SW 1271 (cell line): Measurements from ENCODE around the gene B3GNT8.
A peak's percentile ranks its signal among the peaks of the same experiment; 100 is the strongest.
"Not testable (repeated sequence)": the region's sequence is repeated elsewhere in the genome, so short reads cannot be mapped to it uniquely, and the experiment has no call there.

ENCODE experiments used
- DNase-seq, 2 experiments: peaks; one replicate each; lab custom pipeline; 2025; lab: John Stamatoyannopoulos, UW

The B3GNT8 gene, protein sequence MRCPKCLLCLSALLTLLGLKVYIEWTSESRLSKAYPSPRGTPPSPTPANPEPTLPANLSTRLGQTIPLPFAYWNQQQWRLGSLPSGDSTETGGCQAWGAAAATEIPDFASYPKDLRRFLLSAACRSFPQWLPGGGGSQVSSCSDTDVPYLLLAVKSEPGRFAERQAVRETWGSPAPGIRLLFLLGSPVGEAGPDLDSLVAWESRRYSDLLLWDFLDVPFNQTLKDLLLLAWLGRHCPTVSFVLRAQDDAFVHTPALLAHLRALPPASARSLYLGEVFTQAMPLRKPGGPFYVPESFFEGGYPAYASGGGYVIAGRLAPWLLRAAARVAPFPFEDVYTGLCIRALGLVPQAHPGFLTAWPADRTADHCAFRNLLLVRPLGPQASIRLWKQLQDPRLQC

DNA sequence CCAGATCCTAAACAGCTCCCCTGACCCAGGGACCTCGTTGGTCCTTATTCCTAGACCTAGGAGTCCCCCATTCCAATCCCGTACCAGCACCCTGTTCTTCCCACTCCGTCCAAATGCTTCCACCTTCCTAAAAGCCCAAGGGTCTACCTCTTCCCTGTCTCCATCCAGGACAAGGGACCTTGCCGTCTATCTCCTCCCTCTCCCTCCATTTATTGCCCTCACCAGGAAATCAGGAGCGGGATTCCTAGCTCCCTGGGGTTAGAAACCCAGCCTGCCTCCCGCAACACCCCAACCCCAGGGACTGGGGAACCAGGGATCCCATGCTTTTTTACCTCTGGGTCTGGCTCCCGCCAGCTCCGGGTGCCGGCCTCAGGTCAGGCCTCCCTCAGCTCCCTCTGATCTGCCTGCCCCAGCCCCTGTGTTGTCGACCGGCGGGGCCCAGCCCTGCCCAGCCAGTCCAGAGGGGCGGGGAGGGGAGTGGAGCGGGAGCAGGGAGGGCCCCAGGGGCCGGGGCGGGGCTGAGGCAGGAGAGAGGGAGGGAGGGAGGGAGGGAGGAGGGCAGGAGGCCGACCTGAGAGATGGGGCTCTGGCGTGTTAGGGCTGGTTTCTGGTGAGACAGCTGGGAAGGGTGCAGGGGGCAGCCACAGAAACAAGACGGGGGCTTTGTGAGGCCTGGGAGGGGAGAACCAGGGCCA, at the start of gene B3GNT8:
B3GNT8 (minus strand) TSS at position 423 of the 695 bp plus-strand sequence. CDS start 596 bp downstream, outside the sequence.
- no peak for DNase-seq

GRCh38 chr19:41476583-41476982, 49.4 kb upstream of the B3GNT8 start:
- no peak for DNase-seq

- DNase-seq, result not testable (repeated sequence)
Observed at GRCh38 chr19:41463257-41464256, 36.4 kb upstream of the B3GNT8 start.

DNA sequence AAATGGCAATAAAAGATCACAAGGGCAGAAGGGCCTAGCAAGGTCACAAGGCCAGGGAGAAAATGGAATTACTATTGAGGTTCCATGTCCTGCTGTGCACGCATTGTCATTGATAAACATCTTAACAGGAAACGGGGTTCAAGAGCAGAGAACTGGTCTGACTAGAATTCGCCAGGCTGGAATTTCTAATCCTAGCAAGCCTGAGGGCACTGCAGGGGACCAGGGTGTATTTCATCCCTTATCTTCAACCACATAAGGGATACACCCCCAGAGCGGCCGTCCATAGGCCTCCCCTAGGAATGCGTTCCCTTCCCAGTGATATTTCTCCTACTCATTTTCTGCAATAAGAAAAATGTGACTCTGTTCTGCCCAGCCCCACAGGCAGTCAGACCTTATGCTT, 35.3 kb upstream of the B3GNT8 start:
- DNase-seq, result no peak

DNA sequence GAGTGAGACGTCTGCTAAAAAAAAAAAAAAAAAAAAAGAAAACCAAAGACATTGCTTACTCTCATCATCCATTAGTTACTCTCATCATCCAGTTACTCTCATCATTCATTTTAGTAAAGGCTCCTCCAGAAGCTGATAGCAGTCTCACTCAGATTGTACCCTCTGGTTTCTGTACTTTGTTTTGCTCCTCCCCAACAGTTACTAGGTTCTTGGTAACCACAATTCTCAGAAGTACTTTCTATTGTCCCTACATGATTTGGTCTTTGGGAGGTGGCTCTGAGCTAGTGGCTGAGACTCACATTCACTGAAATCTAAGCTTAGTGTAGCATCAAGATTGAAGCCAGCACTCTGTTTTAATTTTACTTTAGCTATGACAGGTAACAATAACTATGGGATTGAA, 30.1 kb upstream of the B3GNT8 start:
- no peak for DNase-seq

GRCh38 chr19:41456342-41456918, 29.3 kb upstream of the B3GNT8 start:
- peak in 1 of 2 experiments; percentile 14 for DNase-seq

GRCh38 chr19:41455936-41456335, 28.8 kb upstream of the B3GNT8 start:
- no peak for DNase-seq

- no peak for DNase-seq
Observed at GRCh38 chr19:41452584-41453275, 25.6 kb upstream of the B3GNT8 start.

GRCh38 chr19:41449865-41450178, 22.6 kb upstream of the B3GNT8 start:
- no peak for DNase-seq

- peak; percentile 30 to 59 for DNase-seq
Observed at GRCh38 chr19:41449079-41449864, 22.1 kb upstream of the B3GNT8 start.

GRCh38 chr19:41447732-41448332, 20.7 kb upstream of the B3GNT8 start:
- no peak for DNase-seq

DNA sequence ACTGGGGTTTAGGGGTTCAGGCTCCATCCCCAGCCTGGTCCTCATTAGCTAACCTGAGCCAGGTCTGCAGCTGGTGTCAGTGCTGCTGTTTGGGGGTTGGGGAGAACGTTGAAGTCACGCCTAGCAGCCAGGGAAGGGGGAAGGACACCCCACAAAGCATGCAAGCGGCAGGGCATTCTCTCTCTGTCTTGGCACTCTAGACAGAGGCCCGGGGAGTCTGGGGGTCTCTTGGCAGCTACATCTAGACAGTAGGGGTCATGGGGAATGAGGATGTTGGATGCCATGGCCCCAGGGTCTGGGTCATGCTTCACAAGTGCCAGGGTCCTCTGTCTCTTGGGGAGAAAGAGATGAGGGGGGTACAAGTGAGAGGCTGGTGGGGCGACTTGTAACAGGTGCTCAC, 18.4 kb upstream of the B3GNT8 start:
- no peak for DNase-seq

DNA sequence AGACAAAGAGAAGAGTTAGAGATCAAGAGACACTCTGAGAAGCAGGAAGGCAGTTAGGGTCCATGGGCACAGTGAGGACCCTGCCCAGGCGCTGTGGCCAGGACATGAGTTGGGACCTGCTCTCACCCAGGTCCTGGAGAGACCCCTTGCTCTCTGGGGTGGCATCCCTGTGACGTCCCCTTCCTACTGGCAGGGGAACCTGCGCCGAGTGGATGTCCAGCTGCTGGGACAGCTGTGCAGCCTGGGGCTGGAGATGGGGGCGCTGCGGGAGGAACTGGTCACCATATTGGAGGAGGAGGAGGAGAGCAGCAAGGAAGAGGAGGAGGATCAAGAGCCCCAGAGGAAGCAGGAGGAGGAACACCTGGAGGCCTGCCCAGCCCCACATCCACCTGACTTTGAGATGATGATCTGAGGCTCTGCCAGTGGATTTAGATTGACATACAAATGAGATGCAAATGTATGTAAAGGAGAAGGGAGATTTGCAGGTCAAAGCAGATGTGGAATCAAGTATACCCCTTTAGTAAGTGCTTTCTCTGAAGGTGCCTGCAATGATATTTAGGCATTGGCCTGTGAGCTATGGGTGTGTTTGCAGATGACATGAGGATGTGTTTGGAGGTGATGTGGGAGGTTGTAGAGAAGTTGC, 16.8 kb upstream of the B3GNT8 start:
- DNase-seq, result no peak

DNA sequence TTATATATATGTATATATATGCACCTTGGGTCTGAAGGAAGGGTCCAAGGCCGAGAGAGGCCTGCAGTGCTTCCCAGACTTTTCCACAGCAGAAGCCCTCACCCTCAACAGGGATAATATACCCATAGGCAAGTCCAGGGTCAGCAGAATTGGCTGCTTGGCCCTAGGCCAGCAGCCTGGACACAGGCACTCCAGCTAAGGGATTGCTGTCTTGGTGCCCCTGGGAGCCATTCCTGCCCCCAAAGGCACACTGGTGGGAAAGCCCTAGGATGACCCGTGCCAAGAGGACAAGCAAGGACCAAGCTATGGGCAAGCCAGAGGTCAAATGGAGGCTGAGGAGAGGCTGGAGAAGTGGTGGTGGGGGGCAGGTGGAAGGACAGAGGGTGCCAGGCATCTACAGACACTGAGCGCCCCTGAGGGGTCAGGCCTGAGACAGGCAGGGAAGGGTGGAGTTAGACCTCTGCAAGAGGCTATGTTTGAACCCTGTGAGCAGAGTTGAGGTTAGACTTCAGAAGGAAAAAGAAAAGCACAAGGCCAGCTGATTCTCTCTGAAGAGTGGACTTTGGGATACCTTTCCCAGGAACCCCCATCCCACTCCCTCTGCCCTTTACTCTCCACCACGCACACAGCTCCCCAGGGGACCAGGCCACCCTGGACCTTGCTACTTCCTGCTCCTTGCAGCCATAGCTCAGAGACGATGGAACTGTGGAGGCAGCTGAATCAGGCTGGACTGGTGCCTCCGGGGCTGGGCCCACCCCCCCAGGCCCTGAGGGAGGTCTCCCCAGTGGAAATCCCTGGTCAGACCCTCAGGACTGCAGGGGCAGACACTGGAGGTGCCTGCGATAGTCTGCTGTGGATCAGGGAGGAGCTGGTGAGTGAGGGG, 15.5 kb upstream of the B3GNT8 start, which contains the start of gene ERICH4:
ERICH4 (plus strand) TSS at position 684 of the 883 bp plus-strand sequence; CDS start at position 698, 14 bp downstream.
- DNase-seq, result no peak

- DNase-seq, result no peak
Observed at GRCh38 chr19:41441321-41441945, 14.3 kb upstream of the B3GNT8 start.

- DNase-seq, result peak; percentile 87 to 97
Observed at GRCh38 chr19:41439441-41440222, 12.5 kb upstream of the B3GNT8 start, which contains the start of gene DMAC2. Gene DMAC2, minus strand, starts transcription at chr19:41439912. Its CDS starts 13 bp downstream, at chr19:41439899.
